Measurements from ENCODE around the gene ZNF335. TPM values are rescaled to one million over a fixed set of nuclear protein-coding genes. Genes with fewer than 3 reads are reported as not detected.
A peak's percentile ranks its signal among the peaks of the same experiment; 100 is the strongest.
"Not testable (repeated sequence)": the region's sequence is repeated elsewhere in the genome, so short reads cannot be mapped to it uniquely, and the experiment has no call there.

The ZNF335 gene
- total RNA-seq, 1 donor from 2014 or later, result 37.5 TPM

- intact Hi-C loops (cut with micrococcal nuclease), result loop anchor here (1.0 to 5.0 kb wide), 8 partner anchors 24 to 154 kb away; partner anchors contain the start of genes ACOT8, CTSA, NCOA5 and NEURL2
- Mint-ChIP-seq H3K36me3 (ENCODE audit: low read depth) (peaks cover 24% of the 10 kb centered on the region), H3K9me3 (no peaks in the 10 kb centered on the region)
Measured at GRCh38 chr20:45934586-45935415, 37.2 kb downstream of the ZNF335 start, which contains the start of gene PCIF1. TSS of gene PCIF1 (plus strand) at chr20:45934683. CDS start at chr20:45939000, 4,317 bp downstream.

GRCh38 chr20:45934046-45934585, 37.9 kb downstream of the ZNF335 start:
- H3K27me3 Mint-ChIP-seq, result no peaks in the 10 kb centered on the region
- peak overlapping the region; percentile 99 for H3K4me3 Mint-ChIP-seq
- intact Hi-C loops (cut with micrococcal nuclease), result loop anchor here (2.0 to 5.0 kb wide), 3 partner anchors 43 to 122 kb away; partner anchors contain the start of genes CTSA, NEURL2, UBE2C and ZSWIM1
- H3K9me3 Mint-ChIP-seq, result no peaks in the 10 kb centered on the region
- DNase-seq, result no peak
- H3K27ac Mint-ChIP-seq, result peak overlapping the region; percentile 99
- H3K4me1 Mint-ChIP-seq, result peaks cover 21% of the 10 kb centered on the region
- H3K36me3 Mint-ChIP-seq (ENCODE audit: low read depth), result peaks cover 17% of the 10 kb centered on the region

More at GRCh38 chr20:45934586-45935415, 37.2 kb downstream of the ZNF335 start, which contains the start of gene PCIF1:
- Mint-ChIP-seq H3K4me1 (peaks cover 21% of the 10 kb centered on the region), H3K4me3 (peak within 1 kb of the TSS; percentile 99), H3K27ac (peak within 1 kb of the TSS; percentile 99), H3K27me3 (no peaks in the 10 kb centered on the region)
- peak; percentile 99 for DNase-seq

- DNase-seq, result peak; percentile 89
- Mint-ChIP-seq H3K4me3 (peak overlapping the region; percentile 99), H3K4me1 (peaks cover 20% of the 10 kb centered on the region), H3K9me3 (no peaks in the 10 kb centered on the region), H3K27ac (peak overlapping the region; percentile 99), H3K36me3 (ENCODE audit: low read depth) (peaks cover 12% of the 10 kb centered on the region), H3K27me3 (no peaks in the 10 kb centered on the region)
- intact Hi-C loops (cut with micrococcal nuclease), result loop anchor here (2.0 to 5.0 kb wide), 3 partner anchors 43 to 121 kb away; partner anchors contain the start of genes CTSA, NEURL2, UBE2C and ZSWIM1
Measured at GRCh38 chr20:45933266-45934045, 38.5 kb downstream of the ZNF335 start.

- not testable (repeated sequence) for H3K27ac Mint-ChIP-seq; H3K9me3 Mint-ChIP-seq; H3K36me3 Mint-ChIP-seq (ENCODE audit: low read depth); DNase-seq; H3K4me3 Mint-ChIP-seq; H3K4me1 Mint-ChIP-seq; H3K27me3 Mint-ChIP-seq
- intact Hi-C loops (cut with micrococcal nuclease), result loop anchor here (5.0 kb wide), 1 partner anchor 119 kb away; the partner anchor contains the start of gene UBE2C
Measured at GRCh38 chr20:45931680-45932079, 40.3 kb downstream of the ZNF335 start.

GRCh38 chr20:45927071-45927878, 44.7 kb downstream of the ZNF335 start:
- intact Hi-C loops (cut with micrococcal nuclease), result no loop called here
- DNase-seq, result no peak
- Mint-ChIP-seq H3K9me3 (no peaks in the 10 kb centered on the region), H3K27me3 (peaks cover 7% of the 10 kb centered on the region), H3K4me1 (peaks cover 2% of the 10 kb centered on the region), H3K36me3 (ENCODE audit: low read depth) (no peaks in the 10 kb centered on the region), H3K27ac (no peak overlapping the region), H3K4me3 (no peak overlapping the region)

GRCh38 chr20:45926731-45927070, 45.3 kb downstream of the ZNF335 start:
- Mint-ChIP-seq H3K27ac (no peak overlapping the region), H3K36me3 (ENCODE audit: low read depth) (no peaks in the 10 kb centered on the region), H3K9me3 (no peaks in the 10 kb centered on the region), H3K4me3 (no peak overlapping the region), H3K27me3 (peaks cover 9% of the 10 kb centered on the region), H3K4me1 (peaks cover 3% of the 10 kb centered on the region)
- DNase-seq, result no peak
- intact Hi-C loops (cut with micrococcal nuclease), result no loop called here

GRCh38 chr20:45925821-45926506, 46.0 kb downstream of the ZNF335 start:
- intact Hi-C loops (cut with micrococcal nuclease), result no loop called here
- H3K4me3 Mint-ChIP-seq, result no peak overlapping the region
- DNase-seq, result no peak
- no peaks in the 10 kb centered on the region for H3K9me3 Mint-ChIP-seq
- peaks cover 5% of the 10 kb centered on the region for H3K4me1 Mint-ChIP-seq
- H3K36me3 Mint-ChIP-seq (ENCODE audit: low read depth), result no peaks in the 10 kb centered on the region
- no peak overlapping the region for H3K27ac Mint-ChIP-seq
- H3K27me3 Mint-ChIP-seq, result peaks cover 14% of the 10 kb centered on the region

- Mint-ChIP-seq H3K4me1 (peaks cover 5% of the 10 kb centered on the region), H3K9me3 (no peaks in the 10 kb centered on the region), H3K36me3 (ENCODE audit: low read depth) (no peaks in the 10 kb centered on the region), H3K27ac (peak overlapping the region; percentile 18), H3K27me3 (peaks cover 16% of the 10 kb centered on the region), H3K4me3 (no peak overlapping the region)
- intact Hi-C loops (cut with micrococcal nuclease), result no loop called here
- DNase-seq, result no peak
Measured at GRCh38 chr20:45924391-45925261, 47.4 kb downstream of the ZNF335 start.

- H3K4me3 Mint-ChIP-seq, result no peak overlapping the region
- H3K27me3 Mint-ChIP-seq, result peaks cover 19% of the 10 kb centered on the region
- no peak overlapping the region for H3K27ac Mint-ChIP-seq
- no peak for DNase-seq
- H3K36me3 Mint-ChIP-seq (ENCODE audit: low read depth), result no peaks in the 10 kb centered on the region
- H3K9me3 Mint-ChIP-seq, result no peaks in the 10 kb centered on the region
- peaks cover 5% of the 10 kb centered on the region for H3K4me1 Mint-ChIP-seq
- intact Hi-C loops (cut with micrococcal nuclease), result no loop called here
Measured at GRCh38 chr20:45921337-45922189, 50.4 kb downstream of the ZNF335 start.

- Mint-ChIP-seq H3K27me3 (peaks cover 23% of the 10 kb centered on the region), H3K27ac (no peak overlapping the region), H3K4me1 (peaks cover 5% of the 10 kb centered on the region), H3K36me3 (ENCODE audit: low read depth) (no peaks in the 10 kb centered on the region), H3K9me3 (no peaks in the 10 kb centered on the region), H3K4me3 (no peak overlapping the region)
- intact Hi-C loops (cut with micrococcal nuclease), result no loop called here
- DNase-seq, result no peak
Measured at GRCh38 chr20:45920462-45921336, 51.3 kb downstream of the ZNF335 start.

Measured in activated CD4-positive, alpha-beta T cell treated with anti-CD3 and anti-CD28 coated beads, Interleukin-2, amount 10 ng/mL, durations not matched to agents 24 days and 14 days (primary cell).